GM12801 (cell line): ENCODE results near the gene ACACB.

Experiments
- TF ChIP-seq, protein P1 (sequence below): IDR thresholded peaks from one replicate; pipeline ENCODE4 v1.5.1; 2011; ENCODE audit warnings: control low read depth; ENCODE audit not compliant: insufficient read length; ENCODE audit errors: extremely low read depth

The ACACB gene

GRCh38 chr12:109193896-109194295 lies 77.5 kb downstream of the ACACB start:
- TF ChIP-seq, protein P1, sequence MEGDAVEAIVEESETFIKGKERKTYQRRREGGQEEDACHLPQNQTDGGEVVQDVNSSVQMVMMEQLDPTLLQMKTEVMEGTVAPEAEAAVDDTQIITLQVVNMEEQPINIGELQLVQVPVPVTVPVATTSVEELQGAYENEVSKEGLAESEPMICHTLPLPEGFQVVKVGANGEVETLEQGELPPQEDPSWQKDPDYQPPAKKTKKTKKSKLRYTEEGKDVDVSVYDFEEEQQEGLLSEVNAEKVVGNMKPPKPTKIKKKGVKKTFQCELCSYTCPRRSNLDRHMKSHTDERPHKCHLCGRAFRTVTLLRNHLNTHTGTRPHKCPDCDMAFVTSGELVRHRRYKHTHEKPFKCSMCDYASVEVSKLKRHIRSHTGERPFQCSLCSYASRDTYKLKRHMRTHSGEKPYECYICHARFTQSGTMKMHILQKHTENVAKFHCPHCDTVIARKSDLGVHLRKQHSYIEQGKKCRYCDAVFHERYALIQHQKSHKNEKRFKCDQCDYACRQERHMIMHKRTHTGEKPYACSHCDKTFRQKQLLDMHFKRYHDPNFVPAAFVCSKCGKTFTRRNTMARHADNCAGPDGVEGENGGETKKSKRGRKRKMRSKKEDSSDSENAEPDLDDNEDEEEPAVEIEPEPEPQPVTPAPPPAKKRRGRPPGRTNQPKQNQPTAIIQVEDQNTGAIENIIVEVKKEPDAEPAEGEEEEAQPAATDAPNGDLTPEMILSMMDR = no peak

GRCh38 chr12:109196332-109196731 lies 79.9 kb downstream of the ACACB start:
- TF ChIP-seq, protein P1 = no peak

GRCh38 chr12:109197327-109197726 lies 80.9 kb downstream of the ACACB start:
- TF ChIP-seq, protein P1 = no peak

DNA sequence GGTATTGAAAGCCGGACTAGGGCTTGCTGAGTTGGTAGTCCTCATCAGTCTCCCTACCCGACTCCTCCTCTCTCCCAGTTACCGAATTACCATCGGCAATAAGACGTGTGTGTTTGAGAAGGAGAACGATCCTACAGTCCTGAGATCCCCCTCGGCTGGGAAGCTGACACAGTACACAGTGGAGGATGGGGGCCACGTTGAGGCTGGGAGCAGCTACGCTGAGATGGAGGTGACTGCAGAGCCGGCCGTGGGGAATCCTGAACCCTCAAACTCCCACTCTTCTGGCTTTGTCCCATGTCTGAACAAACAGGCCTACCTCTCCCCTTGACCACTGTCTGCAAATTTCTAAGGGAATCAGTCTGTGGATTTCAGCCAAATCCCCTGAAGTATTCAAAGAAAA lies 82.9 kb downstream of the ACACB start:
- TF ChIP-seq, protein P1 = no peak

- TF ChIP-seq, protein P1 = no peak
Measured at GRCh38 chr12:109200825-109201495, 84.6 kb downstream of the ACACB start.

DNA sequence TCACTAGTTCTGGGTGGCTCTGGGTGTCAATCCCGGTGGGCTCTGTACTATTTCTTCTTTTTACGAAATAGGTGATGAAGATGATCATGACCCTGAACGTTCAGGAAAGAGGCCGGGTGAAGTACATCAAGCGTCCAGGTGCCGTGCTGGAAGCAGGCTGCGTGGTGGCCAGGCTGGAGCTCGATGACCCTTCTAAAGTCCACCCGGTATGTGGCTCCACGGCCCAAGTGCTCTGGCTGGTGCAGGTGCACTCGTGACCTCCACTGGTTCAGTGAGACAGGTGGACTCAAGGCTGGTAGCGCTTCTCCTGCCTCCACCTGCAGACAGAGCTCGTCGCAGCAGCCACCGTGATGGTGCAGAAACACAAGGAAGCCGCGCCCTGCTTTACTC lies 85.1 kb downstream of the ACACB start:
- TF ChIP-seq, protein P1 = no peak

DNA sequence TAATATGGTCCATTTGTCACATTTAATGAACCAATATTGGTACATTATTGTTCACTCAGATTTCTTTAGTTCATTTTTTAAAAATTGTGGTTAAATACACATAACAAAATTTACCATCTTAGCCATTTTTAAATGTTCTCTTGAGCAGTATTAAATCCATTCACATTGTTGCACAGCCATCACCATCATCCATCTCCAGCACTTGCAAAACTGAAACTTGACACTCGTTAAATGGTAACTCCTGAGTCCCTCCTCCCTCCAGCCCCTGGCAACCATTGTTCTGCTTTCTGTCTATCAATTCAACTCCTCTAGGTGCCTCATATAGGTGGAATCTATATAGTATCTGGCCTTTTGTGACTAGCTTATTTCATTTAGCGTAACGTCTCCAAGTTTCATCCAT lies 86.4 kb downstream of the ACACB start:
- TF ChIP-seq, protein P1 = no peak
